SK-N-SH (cell line): ENCODE data around the gene PYY. TPM values are rescaled to one million over a fixed set of nuclear protein-coding genes. Genes with fewer than 3 reads are reported as not detected.

Experiments used
- CTCF ChIA-PET: fragments of 300-600, 350-600 bp; formaldehyde crosslinking; extraction: SDS; loops from one replicate; lab custom pipeline; 2021; lab: Yijun Ruan, JAX
- POLR2A ChIA-PET: fragments of 350-600 bp; sonication (Branson Sonifier 250); formaldehyde crosslinking; extraction: SDS; loops from one replicate; lab custom pipeline; 2020; ENCODE audit warnings: antibody characterized with exemption, inconsistent platforms; lab: Yijun Ruan, JAX
- DNase-seq: peaks from one replicate; pipeline ENCODE4 v3.0.0; 2012
- H2AFZ ChIP-seq: fragments of 200-600 bp; sonication (generic); 2 replicates; pipeline ENCODE4 v1.8.1; 2016; ENCODE audit warnings: antibody characterized with exemption, mild to moderate bottlenecking, low read depth
- H3F3A ChIP-seq: fragments of 200-600 bp; sonication (generic); replicated peaks from 2 replicates; pipeline ENCODE3; 2016; ENCODE audit warnings: antibody characterized with exemption, mild to moderate bottlenecking; ENCODE audit not compliant: insufficient read depth
- H3K27ac ChIP-seq, 2 experiments: fragments of 200-500 bp in 1 of 2; fragments of 200-600 bp in 1 of 2; sonication (Bioruptor generic) in 1 of 2; sonication (generic), shearing (Covaris generic) in 1 of 2; 2 replicates each; pipeline versions ENCODE4 v1.5.1 to v1.6.1; 2014 to 2016; ENCODE audit warnings: low read depth in 2 of 2, inconsistent platforms in 1 of 2, low read length in 1 of 2, mild to moderate bottlenecking in 1 of 2, mixed read lengths in 1 of 2
- H3K27me3 ChIP-seq: fragments of 200-600 bp; sonication (generic), shearing (Covaris generic); 2 replicates; pipeline ENCODE4 v1.6.1; 2016; ENCODE audit warnings: mixed run types; ENCODE audit not compliant: insufficient read depth
- H3K36me3 ChIP-seq, 2 experiments: fragments of 200-500 bp in 1 of 2; fragments of 200-600 bp in 1 of 2; sonication (Bioruptor generic) in 1 of 2; sonication (generic) in 1 of 2; replicated peaks in 1 of 2; 2 replicates each; pipeline versions ENCODE3 to v1.5.1; 2014 to 2016; ENCODE audit warnings: low read length in 1 of 2, mild to moderate bottlenecking in 1 of 2; ENCODE audit not compliant: insufficient read depth in 2 of 2, control insufficient read depth in 1 of 2
- H3K4me1 ChIP-seq, 2 experiments: fragments of 200-500 bp in 1 of 2; fragments of 200-600 bp in 1 of 2; sonication (Bioruptor generic) in 1 of 2; sonication (generic), shearing (Covaris generic) in 1 of 2; 2 replicates each; pipeline versions ENCODE4 v1.5.1 to v1.6.1; 2014 to 2016; ENCODE audit warnings: low read depth in 1 of 2, low read length in 1 of 2, mixed run types in 1 of 2; ENCODE audit not compliant: insufficient read depth in 2 of 2, control insufficient read depth in 1 of 2
- H3K4me2 ChIP-seq: fragments of 200-600 bp; sonication (generic), shearing (Covaris generic); 2 replicates; pipeline ENCODE4 v1.6.1; 2017; ENCODE audit warnings: mixed run types
- H3K4me3 ChIP-seq, 2 experiments: fragments of 200-500 bp in 1 of 2; fragments of 200-600 bp in 1 of 2; sonication (Bioruptor generic) in 1 of 2; sonication (generic), shearing (Covaris generic) in 1 of 2; 2 replicates each; pipeline versions ENCODE4 v1.5.1 to v1.8.1; 2014 to 2016; ENCODE audit warnings: low read depth in 2 of 2, inconsistent platforms in 1 of 2, low read length in 1 of 2, mild to moderate bottlenecking in 1 of 2, mixed read lengths in 1 of 2, moderate library complexity in 1 of 2
- H3K79me2 ChIP-seq: fragments of 200-600 bp; sonication (generic); 2 replicates; pipeline ENCODE4 v1.8.1; 2017; ENCODE audit warnings: mild to moderate bottlenecking; ENCODE audit not compliant: insufficient read depth
- H3K9ac ChIP-seq: fragments of 200-600 bp; sonication (generic); 2 replicates; pipeline ENCODE4 v1.6.1; 2017; ENCODE audit warnings: mixed run types
- H3K9me2 ChIP-seq: fragments of 200-600 bp; sonication (generic); 2 replicates; pipeline ENCODE4 v1.6.1; 2017; ENCODE audit warnings: mixed run types
- H3K9me3 ChIP-seq: fragments of 200-600 bp; sonication (generic); 2 replicates; pipeline ENCODE4 v1.6.1; 2017; ENCODE audit warnings: mixed run types, mild to moderate bottlenecking, moderate library complexity
- H4K20me1 ChIP-seq: fragments of 200-600 bp; sonication (generic); 2 replicates; pipeline ENCODE4 v1.6.1; 2017; ENCODE audit warnings: mild to moderate bottlenecking, mixed run types; ENCODE audit not compliant: insufficient read depth
- CTCF ChIP-seq: fragments of 200-600 bp; sonication (generic); IDR thresholded peaks from 2 replicates; pipeline ENCODE4 v1.6.1; 2017; ENCODE audit warnings: antibody characterized with exemption, mild to moderate bottlenecking, moderate library complexity
- EP300 ChIP-seq, 2 experiments: IDR thresholded peaks; 2 replicates each; pipeline versions ENCODE4 v1.4.0 to v1.6.1; 2012; ENCODE audit warnings: borderline replicate concordance in 1 of 2, low read depth in 1 of 2, low read length in 1 of 2
- FOXJ3 ChIP-seq: sonication (generic); formaldehyde crosslinking; IDR thresholded peaks from 2 replicates; pipeline ENCODE4 v1.5.1; 2020; ENCODE audit warnings: mild to moderate bottlenecking, missing genetic modification reagents
- GATA2 ChIP-seq: sonication (generic); formaldehyde crosslinking; IDR thresholded peaks from 2 replicates; pipeline ENCODE4 v1.5.0; 2020; ENCODE audit warnings: mild to moderate bottlenecking, missing genetic modification reagents
- MAX ChIP-seq: IDR thresholded peaks from 2 replicates; pipeline ENCODE4 v1.4.0; 2012; ENCODE audit warnings: low read depth
- MEF2A ChIP-seq: IDR thresholded peaks from 2 replicates; pipeline ENCODE4 v1.4.0; 2012; ENCODE audit warnings: low read depth, borderline replicate concordance
- NFIC ChIP-seq: IDR thresholded peaks from 2 replicates; pipeline ENCODE4 v1.4.0; 2012; ENCODE audit warnings: borderline replicate concordance
- PBX3 ChIP-seq: IDR thresholded peaks from 2 replicates; pipeline ENCODE4; 2012
- POLR2AphosphoS5 ChIP-seq: IDR thresholded peaks from 2 replicates; pipeline ENCODE4 v1.6.1; 2012; ENCODE audit warnings: low read depth, low read length
- RCOR1 ChIP-seq: fragments of 150-350 bp; IDR thresholded peaks from 2 replicates; pipeline ENCODE4 v1.6.1; 2017; ENCODE audit warnings: antibody characterized with exemption, low read length
- REST ChIP-seq: IDR thresholded peaks from 2 replicates; pipeline ENCODE4 v1.6.1; 2012; ENCODE audit warnings: mild to moderate bottlenecking, low read depth, low read length, moderate library complexity
- RFX5 ChIP-seq: IDR thresholded peaks from 2 replicates; pipeline ENCODE4 v1.6.1; 2012; ENCODE audit warnings: mild to moderate bottlenecking, improper control_type of control experiment, low read length
- RXRA ChIP-seq: IDR thresholded peaks from 2 replicates; pipeline ENCODE4 v1.4.0; 2012; ENCODE audit warnings: low read depth, mild to moderate bottlenecking, borderline replicate concordance
- TCF12 ChIP-seq: IDR thresholded peaks from 2 replicates; pipeline ENCODE4 v1.4.0; 2012
- TEAD4 ChIP-seq: IDR thresholded peaks from 2 replicates; pipeline ENCODE4 v1.4.0; 2012; ENCODE audit warnings: mild to moderate bottlenecking, borderline replicate concordance; ENCODE audit not compliant: insufficient read depth
- YY1 ChIP-seq: IDR thresholded peaks from 2 replicates; pipeline ENCODE4 v1.4.0; 2012; ENCODE audit warnings: low read depth, mild to moderate bottlenecking
- ZBTB33 ChIP-seq: IDR thresholded peaks from 2 replicates; pipeline ENCODE4 v1.4.0; 2012; ENCODE audit warnings: low read depth, borderline replicate concordance
- WGBS: methylation state at CpG from one replicate; pipeline ENCODE4 v1.1.6; 2017; ENCODE audit warnings: low lambda C conversion rate; 5-methylcytosine and 5-hydroxymethylcytosine counted together
- polyA plus RNA-seq, 3 experiments: library from polyadenylated mRNA; depleted of rRNA; stranded (reverse); fragments of >200 nt; gene quantifications; 2 replicates each; pipeline ENCODE4 v1.2.3, GENCODE V29; 2012

Gene PYY
- polyA plus RNA-seq, 1 of the 3 experiments (the other 2 are of a cell fraction): 0.21 TPM

GRCh38 chr17:43917016-43917347 lies 36.8 kb downstream of the PYY start:
- POLR2A ChIA-PET: no interaction called here
- WGBS: 79% methylated on average over 5 of the region's 8 CpGs
- Histone ChIP-seq H3K9me2 (no peaks in the 10 kb centered on the region), H3K4me2 (no peak overlapping the region), H3K27ac (no peak overlapping the region), H3F3A (no peaks in the 10 kb centered on the region), H3K4me1 (peaks cover 0 to 7% of the 10 kb centered on the region in 2 experiments; a peak in 1 of 4 replicates), H3K79me2 (no peaks in the 10 kb centered on the region), H2AFZ (no peak overlapping the region), H3K9me3 (no peaks in the 10 kb centered on the region), H4K20me1 (no peaks in the 10 kb centered on the region), H3K36me3 (no peaks in the 10 kb centered on the region), H3K27me3 (peaks cover 2% of the 10 kb centered on the region; the same call in 1 of the 2 replicates), H3K9ac (no peak overlapping the region), H3K4me3 (no peak overlapping the region)
- TF ChIP-seq ZBTB33 (no peak), MAX (no peak), POLR2AphosphoS5 (no peak), MEF2A (no peak), FOXJ3 (CRISPR knock-in tag) (no peak), PBX3 (no peak), REST (no peak), TCF12 (no peak), TEAD4 (no peak), EP300 (IDR thresholded peaks at IDR 0.05; ENCODE audit: borderline replicate concordance in 1 of 2, low read depth in 1 of 2, low read length in 1 of 2) (no peak), RXRA (no peak), CTCF (no peak), GATA2 (no peak), RCOR1 (no peak), YY1 (no peak), NFIC (no peak), RFX5 (no peak)
- CTCF ChIA-PET: no interaction called here
- DNase-seq: no peak
